ENCODE results near the gene THBS1.

Gene THBS1

GRCh38 chr15:39629371-39629770, 48.5 kb downstream of the THBS1 start:
- DNase-seq (ENCODE audit: low read depth in 2 of 3, low spot score in 2 of 3) = peak in 2 of 3 experiments; percentile 24 to 32

- no peak for DNase-seq (ENCODE audit: low read depth in 2 of 3, low spot score in 2 of 3)
Observed at GRCh38 chr15:39629906-39630305, 49.0 kb downstream of the THBS1 start.

- no peak for DNase-seq (ENCODE audit: low read depth in 2 of 3, low spot score in 2 of 3)
Observed at GRCh38 chr15:39631357-39631756, 50.5 kb downstream of the THBS1 start.

GRCh38 chr15:39638041-39638440, 57.2 kb downstream of the THBS1 start:
- DNase-seq (ENCODE audit: low read depth in 2 of 3, low spot score in 2 of 3) = no peak

- no peak for DNase-seq (ENCODE audit: low read depth in 2 of 3, low spot score in 2 of 3)
Observed at GRCh38 chr15:39639037-39639436, 58.2 kb downstream of the THBS1 start.

GRCh38 chr15:39640665-39641064, 59.8 kb downstream of the THBS1 start:
- no peak for DNase-seq (ENCODE audit: low read depth in 2 of 3, low spot score in 2 of 3)

GRCh38 chr15:39641191-39641889, 60.5 kb downstream of the THBS1 start:
- no peak for DNase-seq (ENCODE audit: low read depth in 2 of 3, low spot score in 2 of 3)

GRCh38 chr15:39642011-39642640, 61.2 kb downstream of the THBS1 start:
- DNase-seq (ENCODE audit: low read depth in 2 of 3, low spot score in 2 of 3) = no peak

GRCh38 chr15:39643727-39644126, 62.8 kb downstream of the THBS1 start:
- DNase-seq (ENCODE audit: low read depth in 2 of 3, low spot score in 2 of 3) = no peak

GRCh38 chr15:39644136-39644535, 63.3 kb downstream of the THBS1 start:
- no peak for DNase-seq (ENCODE audit: low read depth in 2 of 3, low spot score in 2 of 3)

- no peak for DNase-seq (ENCODE audit: low read depth in 2 of 3, low spot score in 2 of 3)
Observed at GRCh38 chr15:39645138-39645975, 64.5 kb downstream of the THBS1 start.

GRCh38 chr15:39645976-39646257, 65.0 kb downstream of the THBS1 start:
- DNase-seq (ENCODE audit: low read depth in 2 of 3, low spot score in 2 of 3) = no peak

- DNase-seq (ENCODE audit: low read depth in 2 of 3, low spot score in 2 of 3) = no peak
Observed at GRCh38 chr15:39646425-39646824, 65.5 kb downstream of the THBS1 start.

All from activated CD8-positive, alpha-beta memory T cell treated with anti-CD3 and anti-CD28 coated beads for 48 hours (primary cell).